ENCODE results near the gene NCAPD2.
"Not testable (repeated sequence)": the region's sequence is repeated elsewhere in the genome, so short reads cannot be mapped to it uniquely, and the experiment has no call there.

Gene NCAPD2

GRCh38 chr12:6463858-6464257, 30.0 kb upstream of the NCAPD2 start:
- DNase-seq = no peak

- no peak for DNase-seq
Observed at GRCh38 chr12:6464531-6464930, 29.4 kb upstream of the NCAPD2 start.

- DNase-seq = peak; percentile 56
Observed at GRCh38 chr12:6465467-6466183, 28.3 kb upstream of the NCAPD2 start.

GRCh38 chr12:6466184-6466573, 27.7 kb upstream of the NCAPD2 start:
- DNase-seq = no peak

- DNase-seq = not testable (repeated sequence)
Observed at GRCh38 chr12:6466751-6467150, 27.2 kb upstream of the NCAPD2 start.

- DNase-seq = not testable (repeated sequence)
Observed at GRCh38 chr12:6467571-6468282, 26.2 kb upstream of the NCAPD2 start.

- no peak for DNase-seq
Observed at GRCh38 chr12:6468283-6468575, 25.7 kb upstream of the NCAPD2 start.

- DNase-seq = no peak
Observed at GRCh38 chr12:6469092-6469491, 24.8 kb upstream of the NCAPD2 start.

GRCh38 chr12:6469609-6470374, 24.1 kb upstream of the NCAPD2 start:
- DNase-seq = no peak

GRCh38 chr12:6470375-6471163, 23.3 kb upstream of the NCAPD2 start, which contains the start of gene VAMP1:
Gene VAMP1, minus strand, starts transcription at chr12:6470677. Its CDS starts 146 bp downstream, at chr12:6470531.
- DNase-seq = peak; percentile 90

GRCh38 chr12:6471989-6472360, 21.9 kb upstream of the NCAPD2 start:
- no peak for DNase-seq

GRCh38 chr12:6472491-6472890, 21.4 kb upstream of the NCAPD2 start:
- no peak for DNase-seq

GRCh38 chr12:6475233-6475975, 18.5 kb upstream of the NCAPD2 start:
- not testable (repeated sequence) for DNase-seq

GRCh38 chr12:6476489-6476888, 17.4 kb upstream of the NCAPD2 start:
- DNase-seq = no peak

GRCh38 chr12:6477601-6478377, 16.1 kb upstream of the NCAPD2 start:
- not testable (repeated sequence) for DNase-seq

- DNase-seq = no peak
Observed at GRCh38 chr12:6478416-6478815, 15.5 kb upstream of the NCAPD2 start.

GRCh38 chr12:6488240-6488639, 5.7 kb upstream of the NCAPD2 start:
- DNase-seq = no peak

- DNase-seq = no peak
Observed at GRCh38 chr12:6489449-6489848, 4.5 kb upstream of the NCAPD2 start.

- DNase-seq = not testable (repeated sequence)
Observed at GRCh38 chr12:6490673-6491072, 3.2 kb upstream of the NCAPD2 start.

- peak; percentile 88 for DNase-seq
Observed at GRCh38 chr12:6492838-6493496, 935 bp upstream of the NCAPD2 start, which contains the start of gene MRPL51. Gene MRPL51, minus strand, starts transcription at chr12:6493262. Its CDS starts 126 bp downstream, at chr12:6493136.

GRCh38 chr12:6494258-6494743, 399 bp downstream of the NCAPD2 start:
- DNase-seq = no peak

All from NCI-H526 treated with DMSO at 0.1 percent for 48 hours (cell line).